Chondrocyte (in vitro differentiated cells): ENCODE results near the gene LTA4H. TPM values are rescaled to one million over a fixed set of nuclear protein-coding genes. Genes with fewer than 3 reads are reported as not detected.
A peak's percentile ranks its signal among the peaks of the same experiment; 100 is the strongest.

Experiments
- DNase-seq: peaks from one replicate; pipeline ENCODE4 v3.0.0; 2021; ENCODE audit warnings: mixed read lengths, low spot score
- H3K27ac Mint-ChIP-seq: one replicate; pipeline ENCODE4 v1.8.0; 2021; ENCODE audit warnings: mild to moderate bottlenecking, moderate library complexity, mixed read lengths; ENCODE audit not compliant: unreplicated experiment
- H3K27me3 Mint-ChIP-seq: 2 replicates; pipeline ENCODE4 v1.8.0; 2021; ENCODE audit warnings: low read depth, mixed read lengths
- H3K36me3 Mint-ChIP-seq: 2 replicates; pipeline ENCODE4 v1.8.0; 2021; ENCODE audit warnings: low read depth, mixed read lengths
- H3K4me1 Mint-ChIP-seq: 2 replicates; pipeline ENCODE4 v1.8.0; 2021; ENCODE audit warnings: low read depth, mild to moderate bottlenecking, mixed read lengths
- H3K4me3 Mint-ChIP-seq: one replicate; pipeline ENCODE4 v1.8.0; 2021; ENCODE audit warnings: mild to moderate bottlenecking, moderate library complexity, mixed read lengths; ENCODE audit not compliant: unreplicated experiment
- H3K9me3 Mint-ChIP-seq: 2 replicates; pipeline ENCODE4 v1.8.0; 2021; ENCODE audit warnings: low read depth, mixed read lengths
- CTCF ChIP-seq: fragments of 200-600 bp; sonication (generic); IDR thresholded peaks from 2 replicates; pipeline ENCODE4 v1.5.0; 2021; ENCODE audit warnings: antibody characterized with exemption, mild to moderate bottlenecking, moderate library complexity
- total RNA-seq: library from RNA; stranded (reverse); gene quantifications from 3 replicates; pipeline ENCODE4 v1.2.1, GENCODE V29; 2021

LTA4H gene
- total RNA-seq, 1 donor from 2014 or later: 55.0 TPM

- Mint-ChIP-seq H3K4me3 (no peak overlapping the region), H3K36me3 (no peaks in the 10 kb centered on the region), H3K27me3 (no peaks in the 10 kb centered on the region), H3K4me1 (peaks cover 47% of the 10 kb centered on the region), H3K9me3 (no peaks in the 10 kb centered on the region), H3K27ac (no peak overlapping the region)
- TF ChIP-seq CTCF: no peak
- no peak for DNase-seq
These were observed 13.7 kb upstream of the LTA4H start for GRCh38 chr12:96049101-96049500.

GRCh38 chr12:96048393-96048969 lies 13.1 kb upstream of the LTA4H start:
- peak overlapping the region; percentile 90 for H3K27ac Mint-ChIP-seq
- H3K4me3 Mint-ChIP-seq: no peak overlapping the region
- H3K27me3 Mint-ChIP-seq: no peaks in the 10 kb centered on the region
- no peaks in the 10 kb centered on the region for H3K9me3 Mint-ChIP-seq
- no peak for TF ChIP-seq CTCF
- H3K4me1 Mint-ChIP-seq: peaks cover 52% of the 10 kb centered on the region
- DNase-seq: no peak
- H3K36me3 Mint-ChIP-seq: no peaks in the 10 kb centered on the region

GRCh38 chr12:96047229-96048211 lies 12.1 kb upstream of the LTA4H start:
- no peak for TF ChIP-seq CTCF
- no peaks in the 10 kb centered on the region for H3K36me3 Mint-ChIP-seq
- no peaks in the 10 kb centered on the region for H3K9me3 Mint-ChIP-seq
- no peak overlapping the region for H3K4me3 Mint-ChIP-seq
- no peak for DNase-seq
- H3K4me1 Mint-ChIP-seq: peaks cover 49% of the 10 kb centered on the region
- peak overlapping the region; percentile 90 for H3K27ac Mint-ChIP-seq
- H3K27me3 Mint-ChIP-seq: no peaks in the 10 kb centered on the region

- Mint-ChIP-seq H3K27me3 (no peaks in the 10 kb centered on the region), H3K27ac (no peak overlapping the region), H3K9me3 (no peaks in the 10 kb centered on the region), H3K4me3 (no peak overlapping the region), H3K4me1 (peaks cover 44% of the 10 kb centered on the region), H3K36me3 (no peaks in the 10 kb centered on the region)
- no peak for TF ChIP-seq CTCF
- DNase-seq: no peak
These were observed 11.3 kb upstream of the LTA4H start for GRCh38 chr12:96046543-96047228.

GRCh38 chr12:96045566-96045965 lies 10.2 kb upstream of the LTA4H start:
- Mint-ChIP-seq H3K4me3 (no peak overlapping the region), H3K27ac (no peak overlapping the region), H3K36me3 (no peaks in the 10 kb centered on the region), H3K9me3 (no peaks in the 10 kb centered on the region), H3K4me1 (peaks cover 41% of the 10 kb centered on the region), H3K27me3 (no peaks in the 10 kb centered on the region)
- no peak for TF ChIP-seq CTCF
- DNase-seq: no peak
